ENCODE measurements around the gene PSRC1.
"Not testable (repeated sequence)": the region's sequence is repeated elsewhere in the genome, so short reads cannot be mapped to it uniquely, and the experiment has no call there.

Gene PSRC1

DNA sequence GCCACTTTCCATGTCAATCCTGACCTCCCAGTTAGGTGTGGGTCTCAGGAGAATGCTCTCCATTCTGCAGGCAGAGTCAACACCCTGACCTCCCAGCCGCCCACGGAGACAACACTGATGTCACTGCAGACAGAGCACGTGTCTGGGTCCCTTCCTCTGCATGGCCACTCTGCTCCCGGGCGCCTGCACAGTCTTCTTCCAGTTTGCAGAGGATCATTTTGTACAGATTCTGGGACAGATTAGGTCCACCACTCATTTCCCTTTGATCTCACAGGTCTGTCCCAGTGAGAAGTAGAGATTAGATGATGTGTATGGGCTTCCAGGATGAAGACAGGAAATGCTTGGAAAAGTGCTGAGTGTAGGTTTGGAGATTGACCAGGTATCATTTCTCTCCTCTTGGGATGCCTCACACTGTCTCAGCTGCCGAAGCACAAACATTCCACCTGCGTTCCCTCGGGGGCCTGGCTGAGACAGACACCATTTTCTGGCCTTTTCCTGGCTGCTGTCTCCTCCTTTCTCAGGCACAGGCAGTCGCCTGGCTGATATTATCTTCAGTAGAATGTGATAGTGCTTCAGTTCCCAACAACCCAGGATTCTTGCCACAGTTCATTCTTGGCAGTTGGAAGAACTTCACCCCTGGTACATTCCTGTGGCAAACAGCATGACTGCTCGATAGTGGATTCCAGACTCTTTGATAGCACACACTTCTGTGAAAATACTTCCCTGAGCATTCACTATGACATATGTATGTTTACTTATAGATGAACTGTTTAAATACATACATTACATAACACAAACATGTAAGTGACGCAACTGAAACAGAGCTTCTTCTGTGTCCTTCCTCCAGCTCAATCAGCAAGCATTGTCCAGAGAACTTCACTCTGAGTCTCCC is 16.0 kb upstream of the PSRC1 start:
- DNase-seq (ENCODE audit: low read depth), result peak; percentile 93
- H3K4me3 ChIP-seq (ENCODE audit: low read depth, low read length), result no peak overlapping the region

DNA sequence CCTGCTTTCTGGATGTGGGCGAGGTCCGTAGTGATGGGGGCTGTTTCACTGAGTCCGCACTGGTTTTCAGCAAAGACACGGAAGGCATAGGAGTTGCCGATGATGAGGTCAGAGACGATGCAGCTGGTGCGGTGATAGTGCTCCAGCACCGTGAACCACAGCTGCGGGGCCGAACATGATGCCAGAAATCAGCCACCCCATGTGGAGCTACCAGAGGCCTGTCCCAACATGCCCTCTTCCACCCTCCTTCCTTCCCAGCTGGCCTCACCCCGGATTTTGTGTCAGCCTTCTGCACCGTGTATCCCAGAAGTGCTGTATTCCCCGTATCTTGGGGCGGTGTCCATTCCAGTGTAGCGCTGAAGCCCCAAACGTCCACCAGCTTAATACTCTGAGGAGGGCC is 13.8 kb upstream of the PSRC1 start:
- DNase-seq (ENCODE audit: low read depth), result no peak
- H3K4me3 ChIP-seq (ENCODE audit: low read depth, low read length), result no peak overlapping the region

DNA sequence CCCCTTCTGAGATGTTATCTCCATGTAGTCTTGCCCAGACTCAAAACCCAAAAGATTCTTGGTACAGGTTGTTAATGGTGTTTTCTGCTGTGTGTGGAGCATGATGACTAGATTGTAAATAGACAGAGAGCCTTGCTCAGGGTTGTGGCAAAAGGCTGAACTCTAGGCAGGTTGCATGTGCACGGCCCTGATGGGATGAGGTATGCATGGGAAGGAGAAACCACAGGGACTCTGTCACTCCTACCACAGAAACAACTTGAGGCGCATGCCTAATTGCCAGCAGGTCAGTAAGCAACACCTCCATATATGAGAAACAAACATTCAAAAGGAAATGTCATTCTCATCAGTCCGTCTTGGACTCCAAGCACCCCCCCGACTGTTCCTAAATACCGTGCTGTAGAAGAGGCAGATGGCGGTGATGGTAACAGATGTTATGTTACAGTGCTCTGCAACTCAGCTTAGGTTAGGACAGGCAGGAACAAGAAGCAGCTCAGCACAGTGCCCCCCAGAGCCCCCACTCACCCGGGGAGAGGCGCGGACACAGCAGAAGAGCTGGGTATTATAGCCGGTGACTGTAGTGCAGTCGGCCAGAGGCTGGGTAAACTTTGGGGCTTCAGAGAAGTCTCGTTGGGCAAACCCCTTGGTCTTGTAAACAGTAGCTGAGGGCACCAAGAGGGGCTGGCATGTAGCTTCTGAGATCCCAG is 12.9 kb upstream of the PSRC1 start:
- no peak for DNase-seq (ENCODE audit: low read depth)

DNA sequence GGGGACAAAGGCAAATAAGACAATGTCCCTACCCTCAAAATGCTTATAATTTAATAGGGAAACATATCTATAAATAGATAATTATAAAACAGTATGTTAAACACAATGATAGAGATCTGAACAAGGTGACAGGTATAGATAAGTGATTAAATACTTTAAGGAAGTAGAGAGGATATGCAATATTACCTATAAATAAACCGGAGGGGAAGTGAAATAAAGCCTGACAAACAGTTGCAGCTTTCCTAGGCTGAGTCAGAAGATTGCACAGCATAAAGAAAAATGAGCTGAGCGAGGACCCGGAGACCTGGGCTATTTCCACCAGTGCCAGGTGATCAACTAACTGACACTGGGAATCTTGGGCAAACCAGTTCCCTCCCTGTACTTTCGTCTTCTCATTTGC is 11.5 kb upstream of the PSRC1 start:
- no peak for DNase-seq (ENCODE audit: low read depth)
- no peak overlapping the region for H3K4me3 ChIP-seq (ENCODE audit: low read depth, low read length)

More for the DNA sequence above, 12.9 kb upstream of the PSRC1 start:
- no peak overlapping the region for H3K4me3 ChIP-seq (ENCODE audit: low read depth, low read length)

DNA sequence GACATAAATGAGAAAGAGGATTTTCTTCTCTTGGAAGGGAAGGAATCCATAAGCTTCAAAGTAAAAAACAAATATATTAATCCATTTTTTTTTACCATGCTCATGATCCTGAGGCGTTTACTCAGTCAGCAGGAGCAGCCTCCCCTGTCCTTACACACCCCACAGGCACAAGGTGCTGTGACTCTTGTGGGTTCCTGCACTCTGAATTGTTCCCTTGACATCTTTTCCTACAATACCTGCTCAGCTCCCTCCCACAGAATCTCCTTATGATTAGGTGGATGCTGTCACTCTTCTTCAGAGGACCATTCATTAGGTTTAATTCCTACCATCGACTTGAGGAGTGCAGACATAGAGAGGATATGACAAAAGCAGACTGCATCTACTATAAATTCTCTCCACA is 10.1 kb upstream of the PSRC1 start:
- H3K4me3 ChIP-seq (ENCODE audit: low read depth, low read length), result no peak overlapping the region
- DNase-seq (ENCODE audit: low read depth), result no peak

DNA sequence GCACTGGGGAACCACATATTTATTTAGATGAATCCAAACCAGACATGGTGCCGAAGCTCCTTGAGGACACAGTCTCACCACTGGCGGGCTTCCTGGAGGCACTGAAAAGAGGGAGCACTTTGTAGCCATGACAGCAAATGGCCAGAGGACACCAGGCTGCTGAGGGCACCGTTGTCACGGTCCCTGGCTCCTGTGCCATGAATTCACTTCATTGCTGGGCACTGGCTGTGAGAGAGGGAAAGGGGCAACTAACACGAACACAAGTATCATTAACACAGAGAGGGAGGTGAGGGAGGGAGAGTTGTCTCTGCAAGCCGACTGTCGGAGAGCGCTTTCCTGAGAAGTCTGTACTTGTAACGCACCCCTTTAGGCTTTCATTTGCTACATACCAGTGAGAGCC is 9.4 kb upstream of the PSRC1 start:
- no peak overlapping the region for H3K4me3 ChIP-seq (ENCODE audit: low read depth, low read length)
- no peak for DNase-seq (ENCODE audit: low read depth)

DNA sequence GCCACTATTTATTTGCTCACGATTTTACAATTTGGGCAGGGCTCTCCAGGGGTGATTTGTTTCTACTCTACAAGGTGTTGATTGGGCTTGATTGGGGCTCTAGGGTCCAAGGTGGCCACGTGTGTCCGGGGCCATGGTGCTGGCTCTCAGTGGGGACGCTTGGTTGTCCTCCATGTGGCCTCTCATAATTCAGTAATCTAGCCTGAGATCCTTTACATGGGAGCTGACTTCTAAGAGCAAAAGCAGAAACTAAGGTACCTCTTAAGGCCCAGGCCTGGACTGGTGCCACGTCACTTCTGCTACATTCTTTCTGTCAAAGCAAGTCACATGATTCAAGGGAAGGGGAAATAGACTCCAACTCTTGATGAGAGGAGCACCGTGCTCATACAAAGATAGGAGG is 8.1 kb upstream of the PSRC1 start:
- no peak overlapping the region for H3K4me3 ChIP-seq (ENCODE audit: low read depth, low read length)
- DNase-seq (ENCODE audit: low read depth), result no peak

DNA sequence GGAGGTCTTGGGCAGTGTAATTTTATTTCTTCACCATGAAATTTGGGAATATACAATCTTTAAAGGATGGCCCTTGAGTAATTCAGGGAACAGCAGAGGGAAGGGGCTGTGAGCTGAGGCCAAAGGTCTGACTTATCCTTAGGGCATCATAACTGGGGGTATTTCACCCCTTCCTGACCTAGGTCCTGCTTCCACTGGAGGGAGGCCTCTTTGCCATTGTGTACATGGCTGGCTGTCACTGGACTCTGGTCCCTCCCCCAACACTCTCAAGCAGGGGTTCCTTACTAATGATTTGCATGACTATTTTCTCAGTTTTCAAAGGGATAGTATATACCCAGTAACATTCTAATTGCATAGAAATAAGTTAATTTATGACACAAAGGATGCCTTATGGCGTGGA is 7.2 kb upstream of the PSRC1 start:
- no peak for DNase-seq (ENCODE audit: low read depth)
- no peak overlapping the region for H3K4me3 ChIP-seq (ENCODE audit: low read depth, low read length)

DNA sequence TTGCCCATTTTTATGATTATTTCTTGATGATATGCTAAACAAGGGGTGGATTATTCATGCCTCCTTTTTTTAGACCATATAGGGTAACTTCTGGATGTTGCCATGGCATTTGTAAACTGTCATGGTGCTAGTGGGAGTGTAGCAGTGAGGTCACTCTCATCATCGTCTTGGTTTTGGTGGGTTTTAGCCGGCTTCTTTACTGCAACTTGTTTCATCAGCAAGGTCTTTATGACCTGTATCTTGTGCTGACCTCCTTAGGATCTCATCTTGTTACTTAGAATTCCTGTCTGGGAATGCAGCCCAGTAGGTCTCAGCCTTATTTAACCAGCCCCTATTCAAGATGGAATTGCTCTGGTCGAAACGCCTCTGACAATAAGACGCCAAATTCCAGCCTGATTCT is 3.8 kb upstream of the PSRC1 start:
- not testable (repeated sequence) for H3K4me3 ChIP-seq (ENCODE audit: low read depth, low read length); DNase-seq (ENCODE audit: low read depth)

DNA sequence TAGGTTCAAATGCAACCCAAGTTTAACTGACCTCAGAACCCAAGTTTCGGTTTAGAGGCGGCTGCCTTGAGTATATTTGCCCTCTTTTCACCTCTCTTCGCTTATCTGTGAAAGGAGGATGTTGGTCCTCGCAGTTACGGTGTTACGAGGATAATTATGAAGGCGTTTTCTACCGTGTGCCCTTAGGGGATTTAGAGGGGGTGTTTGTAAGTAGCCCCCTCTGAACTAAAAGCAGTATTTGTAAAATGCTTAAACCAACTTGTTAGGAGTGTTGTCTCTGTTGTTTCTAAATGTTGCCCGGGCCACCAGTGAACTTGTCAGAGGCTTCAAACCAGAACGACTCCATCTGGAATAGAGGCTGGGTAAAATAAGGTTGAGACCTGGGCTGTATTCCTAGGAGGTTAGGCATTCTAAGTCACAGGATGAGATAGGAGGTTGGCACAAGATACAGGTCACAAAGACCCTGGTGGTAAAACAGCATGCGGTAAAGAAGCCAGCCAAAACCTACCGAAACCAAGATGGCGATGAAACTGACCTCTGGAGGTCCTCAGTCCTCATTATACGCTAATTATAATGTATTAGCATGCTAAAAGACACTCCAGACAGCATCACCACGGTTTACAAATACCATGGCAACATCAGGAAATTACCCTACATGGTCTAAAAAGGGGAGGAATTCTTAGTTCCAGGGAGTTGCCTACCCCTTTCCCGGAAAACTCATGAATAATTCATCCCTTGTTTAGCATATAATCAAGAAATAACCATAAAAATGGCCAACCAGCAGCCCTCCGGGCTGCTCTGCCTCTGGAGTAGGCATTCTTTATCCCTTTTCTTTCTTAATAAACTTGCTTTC is 1.0 kb upstream of the PSRC1 start:
- peak overlapping the region; percentile 69 for H3K4me3 ChIP-seq (ENCODE audit: low read depth, low read length)
- no peak for DNase-seq (ENCODE audit: low read depth)

DNA sequence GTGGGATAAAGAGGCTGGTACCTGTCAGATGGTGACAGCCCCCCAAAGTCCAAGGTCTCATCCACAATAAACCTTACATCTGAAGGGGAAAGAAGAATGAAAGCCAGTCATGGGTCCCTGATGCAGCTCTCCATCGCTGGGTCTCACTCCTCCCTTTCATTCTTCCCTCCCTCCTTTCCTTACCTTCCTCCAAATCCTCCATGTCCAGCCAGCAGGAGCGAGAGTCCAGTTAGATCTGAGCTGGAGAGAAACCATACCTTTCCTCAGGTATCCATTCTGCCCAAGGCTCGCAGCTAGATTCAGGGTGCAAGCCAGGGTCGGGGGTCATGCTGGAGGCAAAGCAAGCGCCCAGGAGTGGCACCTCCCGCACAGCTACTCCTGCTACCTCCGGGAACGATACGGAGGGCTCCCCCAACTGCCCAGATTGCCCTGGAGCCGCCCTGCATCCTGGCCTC is 421 bp downstream of the PSRC1 start:
- H3K4me3 ChIP-seq (ENCODE audit: low read depth, low read length), result peak overlapping the region; percentile 69

DNA sequence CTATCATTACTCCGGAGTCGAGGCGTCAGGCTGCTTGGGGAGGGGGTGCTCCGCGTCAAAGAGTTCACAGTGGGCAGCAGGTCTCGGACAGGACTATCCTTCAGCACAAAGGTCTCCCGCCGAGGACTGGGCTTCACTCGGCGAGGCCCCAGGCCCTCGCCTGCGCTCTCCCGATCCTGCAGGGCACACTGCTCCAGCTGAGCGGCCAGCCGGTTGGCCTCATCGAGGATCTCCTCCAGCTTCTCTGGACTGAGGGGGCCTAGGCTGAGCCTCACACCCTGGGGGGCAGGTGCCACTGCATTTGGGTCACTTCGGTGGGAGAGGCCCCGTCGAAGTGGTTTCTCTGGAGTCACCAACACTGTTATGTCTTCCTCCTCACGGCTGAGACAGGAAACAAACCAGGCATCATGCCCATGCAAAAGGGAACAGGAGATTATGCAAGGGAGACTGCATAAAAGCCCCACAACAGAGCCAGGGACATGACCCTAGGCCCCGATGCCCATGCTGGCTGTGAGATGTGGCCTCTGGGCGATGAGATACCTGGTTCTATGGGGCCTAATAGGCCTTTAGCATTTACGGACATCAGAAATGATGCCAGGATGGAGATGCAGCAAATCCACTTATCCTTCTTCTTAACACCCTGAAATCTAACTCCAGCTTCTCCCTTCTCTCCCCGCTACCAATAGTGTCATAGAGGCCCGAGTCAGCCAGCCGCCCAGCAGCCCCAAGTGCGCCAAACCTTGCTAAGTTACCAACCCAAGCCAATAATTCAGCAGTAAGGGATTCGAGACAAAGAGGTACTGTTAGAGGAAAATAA is 1.1 kb downstream of the PSRC1 start:
- no peak for DNase-seq (ENCODE audit: low read depth)
- H3K4me3 ChIP-seq (ENCODE audit: low read depth, low read length), result peak overlapping the region; percentile 69

More for the DNA sequence above, 421 bp downstream of the PSRC1 start:
- DNase-seq (ENCODE audit: low read depth), result no peak

DNA sequence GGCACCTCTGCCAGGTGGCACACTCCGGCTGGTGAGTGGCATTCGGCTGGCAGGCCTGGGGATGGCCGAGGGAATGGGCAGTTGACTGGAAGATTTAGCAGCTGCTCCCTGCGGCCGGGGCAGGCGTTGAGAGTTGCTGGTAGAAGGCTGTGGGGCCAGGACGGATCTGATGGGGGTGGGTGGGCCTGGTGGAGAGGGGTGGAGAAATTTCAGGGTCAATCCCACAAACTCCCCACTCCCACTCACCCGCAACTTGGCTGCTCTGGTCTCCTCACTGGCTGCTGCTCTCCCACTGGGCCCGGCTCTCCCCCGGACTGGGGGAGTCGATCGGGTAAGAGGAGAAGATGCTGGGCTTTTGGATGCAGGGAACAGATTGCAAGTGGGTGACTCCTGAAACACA is 2.1 kb downstream of the PSRC1 start:
- no peak for DNase-seq (ENCODE audit: low read depth)
- H3K4me3 ChIP-seq (ENCODE audit: low read depth, low read length), result no peak overlapping the region

DNA sequence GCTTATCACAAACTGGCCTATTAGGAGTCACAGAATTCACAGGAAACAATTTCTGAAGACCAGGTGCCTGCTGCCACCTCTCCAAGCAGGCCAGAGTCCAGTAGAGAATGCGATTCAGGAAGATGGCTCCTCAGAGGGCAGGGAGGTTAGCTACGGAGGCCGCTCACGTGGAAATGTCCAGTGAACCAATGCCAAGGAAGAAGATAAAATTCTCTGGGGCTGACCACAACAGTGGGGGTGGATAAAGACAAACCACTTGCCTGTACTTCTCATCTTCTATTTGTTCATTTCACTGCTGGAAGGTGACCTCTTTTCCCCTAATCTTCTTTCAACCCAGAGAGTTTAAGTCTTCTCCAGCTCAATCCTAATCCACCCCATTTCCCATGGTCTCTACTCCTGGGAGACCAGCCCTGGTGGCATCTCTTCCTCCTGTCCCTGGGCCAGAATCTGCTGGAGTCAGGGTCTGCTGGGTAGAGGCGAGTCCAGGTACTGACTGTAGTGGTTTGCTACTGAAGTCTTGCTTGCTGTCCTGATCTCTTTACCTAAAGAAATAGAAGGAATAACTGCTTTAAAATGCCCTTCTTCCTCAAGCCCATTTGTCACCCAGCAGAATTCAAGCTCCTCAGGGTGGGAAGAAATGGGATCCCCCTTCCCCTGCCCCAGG is 3.2 kb downstream of the PSRC1 start:
- no peak for DNase-seq (ENCODE audit: low read depth)
- no peak overlapping the region for H3K4me3 ChIP-seq (ENCODE audit: low read depth, low read length)

DNA sequence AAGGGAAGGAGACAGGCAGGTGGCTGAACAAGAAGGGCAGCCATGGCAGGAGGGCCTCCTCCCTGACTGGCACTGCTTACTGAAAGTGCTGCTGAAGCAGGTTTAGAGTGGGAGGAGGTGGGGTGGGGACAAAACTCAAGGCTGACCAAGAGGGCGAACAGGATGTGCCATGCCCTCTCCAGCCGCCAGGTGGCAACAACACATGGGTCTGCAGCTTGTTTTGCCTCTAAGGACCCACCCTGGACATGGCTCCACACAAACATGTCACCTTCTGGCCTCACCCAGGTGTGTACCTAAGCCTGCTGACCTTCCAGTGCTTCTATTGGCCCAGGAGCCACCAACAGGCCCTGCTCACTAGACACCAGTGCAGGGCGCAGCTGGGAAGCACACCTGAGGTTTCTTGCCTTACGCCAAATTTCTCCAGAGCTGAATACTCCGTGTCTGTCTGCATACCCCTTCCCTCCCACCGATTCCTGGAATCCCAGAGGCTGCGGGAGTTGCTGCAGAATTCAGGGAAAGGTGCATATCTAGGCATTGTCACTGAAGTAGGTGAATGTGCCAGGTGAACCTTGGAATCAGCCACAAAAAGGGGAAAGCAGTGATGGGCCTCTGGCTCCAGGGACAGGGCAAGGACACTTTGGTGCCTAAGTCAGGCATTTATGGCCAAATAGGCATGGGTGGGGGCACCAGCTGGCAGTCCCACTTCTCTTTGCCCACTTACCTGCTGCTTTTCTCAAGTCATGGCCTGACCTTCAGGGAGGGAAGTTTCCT is 5.3 kb downstream of the PSRC1 start:
- no peak overlapping the region for H3K4me3 ChIP-seq (ENCODE audit: low read depth, low read length)
- DNase-seq (ENCODE audit: low read depth), result no peak

DNA sequence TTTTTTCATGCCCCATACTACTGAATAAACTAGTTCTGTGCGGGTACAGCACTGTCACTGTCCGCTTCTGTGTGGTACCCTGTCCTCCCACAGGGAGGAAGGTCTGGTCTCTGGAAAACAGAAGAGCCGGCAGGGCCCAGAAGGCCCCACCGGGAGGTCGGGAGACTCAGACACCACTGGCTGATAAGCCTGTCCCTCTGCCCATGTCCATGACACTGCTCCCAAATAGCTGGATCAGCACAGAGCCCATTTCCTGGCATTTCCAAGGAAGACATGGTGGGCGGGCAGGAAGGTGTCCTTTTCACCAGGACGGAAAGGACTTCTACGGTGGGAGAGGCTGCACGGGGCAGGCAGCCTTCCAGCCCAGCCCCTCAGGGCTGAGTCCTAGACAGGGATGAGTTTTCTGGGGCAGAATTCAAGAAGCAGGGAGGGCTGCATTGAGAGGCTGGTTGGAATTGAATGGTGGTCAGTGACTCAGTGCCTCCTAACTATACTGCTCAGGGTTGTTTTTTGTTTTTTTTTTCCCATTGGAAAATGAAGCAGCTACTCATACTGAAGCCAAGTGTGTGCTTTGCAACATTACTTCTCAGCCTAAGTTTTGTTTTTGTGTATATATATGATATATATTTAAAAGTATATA is 7.1 kb downstream of the PSRC1 start:
- H3K4me3 ChIP-seq (ENCODE audit: low read depth, low read length), result no peak overlapping the region
- DNase-seq (ENCODE audit: low read depth), result no peak

Measured in skeletal muscle cell (primary cell).